Measurements from ENCODE around the gene ALK.

- no peak for TF ChIP-seq EZH2 (optimal IDR thresholded peaks at IDR 0.05; ENCODE audit: low read depth, low read length)
- no peak for TF ChIP-seq CTCF (IDR thresholded peaks at IDR 0.05; ENCODE audit: low read length)
Measured at GRCh38 chr2:29755829-29756228, 165.6 kb downstream of the ALK start.
